GM15510 (cell line): Measurements from ENCODE around the gene MMP21.

Experiments used
- POLR2A ChIP-seq: IDR thresholded peaks from 3 replicates; pipeline ENCODE4 v1.6.1; 2011; ENCODE audit warnings: borderline replicate concordance; ENCODE audit not compliant: insufficient read length; ENCODE audit errors: extremely low read depth

Gene MMP21

DNA sequence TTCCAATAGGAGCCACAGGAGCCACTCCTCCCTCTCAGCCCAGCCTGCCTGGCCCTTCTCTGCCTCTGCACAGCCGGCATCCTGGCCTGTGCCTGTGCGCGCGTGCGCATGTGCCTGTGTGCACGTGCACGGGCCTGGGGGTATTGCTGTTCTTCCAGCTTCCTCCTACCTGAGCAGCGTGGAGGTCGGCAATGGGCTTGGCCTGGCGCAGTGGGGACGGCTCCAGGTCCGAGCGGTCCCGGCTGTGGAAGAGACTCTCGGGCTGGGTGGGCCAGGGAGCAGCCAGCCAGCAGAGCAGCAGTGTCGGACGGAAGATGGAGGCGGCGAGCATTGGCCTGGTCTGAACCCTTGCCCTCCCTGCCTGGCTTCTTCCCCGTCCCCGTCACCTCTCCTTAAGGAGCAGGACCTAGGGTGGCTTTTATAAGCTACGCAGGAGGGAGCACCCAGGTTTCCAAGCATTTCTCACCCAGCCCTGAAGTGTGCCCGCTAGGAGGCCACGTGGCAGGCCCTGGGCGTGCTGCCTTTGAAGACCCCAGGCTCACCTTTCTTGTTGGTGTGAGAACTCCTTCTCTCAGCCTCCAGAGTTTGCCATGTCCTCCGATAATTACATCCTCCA lies at the start of gene MMP21:
MMP21 (minus strand) TSS at position 331 of the 616 bp plus-strand sequence; CDS start at position 331, 0 bp downstream.
- TF ChIP-seq POLR2A: no peak

DNA sequence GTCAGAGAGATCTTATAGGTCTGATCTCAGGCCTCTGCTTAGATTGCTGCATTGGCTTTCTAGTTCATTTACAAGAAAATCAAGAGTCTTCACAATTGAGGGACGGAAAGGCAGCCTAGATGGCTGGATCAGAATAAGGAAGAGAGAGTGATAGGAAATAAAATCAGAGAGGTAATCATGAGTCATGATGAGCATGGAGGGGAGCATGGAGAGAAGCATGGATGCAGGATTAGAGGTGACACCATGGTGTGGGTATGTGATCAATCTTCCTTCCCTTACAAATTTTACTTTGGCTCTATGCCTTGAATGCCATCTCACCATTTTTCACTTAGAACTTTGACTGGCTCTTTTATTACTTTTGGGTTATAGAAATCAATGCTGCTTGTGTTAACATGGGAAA lies 49.1 kb upstream of the MMP21 start:
- no peak for TF ChIP-seq POLR2A

- no peak for TF ChIP-seq POLR2A
These were observed 48.1 kb upstream of the MMP21 start for GRCh38 chr10:125823663-125824251.

DNA sequence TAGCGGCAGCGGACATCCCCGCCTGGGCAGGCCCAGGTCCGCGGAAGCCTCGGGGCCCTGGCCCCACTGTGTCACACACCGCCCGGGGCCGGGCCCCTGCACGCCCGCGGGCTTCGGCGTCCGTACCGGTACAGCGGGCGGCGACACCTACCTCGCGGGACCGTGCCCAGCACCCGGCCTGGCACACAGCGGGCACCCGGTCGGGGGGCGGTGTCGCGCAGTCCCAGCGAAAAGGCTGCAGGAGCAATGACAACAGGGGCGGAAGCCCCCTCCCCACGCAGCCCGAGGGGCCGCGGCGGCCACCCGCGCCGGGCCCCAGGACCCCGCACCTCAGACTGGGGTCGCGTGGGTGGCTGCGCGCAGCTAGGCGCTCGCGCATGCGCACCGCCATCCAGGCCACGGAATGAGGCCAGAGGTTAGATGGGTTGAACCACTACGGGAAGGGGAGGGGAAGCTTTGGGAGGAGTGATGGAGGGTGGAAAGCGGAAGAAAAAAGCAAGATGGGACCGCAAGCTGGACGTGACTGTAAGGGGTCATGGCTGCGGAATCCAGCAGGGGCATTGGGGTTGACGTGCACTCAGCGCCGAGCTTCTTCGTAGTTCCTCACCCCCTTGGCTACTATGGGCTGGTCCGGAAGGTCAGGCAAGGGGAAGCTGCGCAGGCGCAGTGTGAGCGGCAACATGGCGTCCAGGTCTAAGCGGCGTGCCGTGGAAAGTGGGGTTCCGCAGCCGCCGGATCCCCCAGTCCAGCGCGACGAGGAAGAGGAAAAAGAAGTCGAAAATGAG lies 47.4 kb upstream of the MMP21 start, which contains the start of the genes BCCIP and UROS:
BCCIP (plus strand) TSS at position 669 of the 785 bp plus-strand sequence; CDS start at position 681, 12 bp downstream.
UROS (minus strand) TSS at position 381 of the 785 bp plus-strand sequence. CDS start 6,759 bp downstream, outside the sequence.
- TF ChIP-seq POLR2A: peak; percentile 79

- TF ChIP-seq POLR2A: no peak
These were observed 45.1 kb upstream of the MMP21 start for GRCh38 chr10:125820701-125821100.

DNA sequence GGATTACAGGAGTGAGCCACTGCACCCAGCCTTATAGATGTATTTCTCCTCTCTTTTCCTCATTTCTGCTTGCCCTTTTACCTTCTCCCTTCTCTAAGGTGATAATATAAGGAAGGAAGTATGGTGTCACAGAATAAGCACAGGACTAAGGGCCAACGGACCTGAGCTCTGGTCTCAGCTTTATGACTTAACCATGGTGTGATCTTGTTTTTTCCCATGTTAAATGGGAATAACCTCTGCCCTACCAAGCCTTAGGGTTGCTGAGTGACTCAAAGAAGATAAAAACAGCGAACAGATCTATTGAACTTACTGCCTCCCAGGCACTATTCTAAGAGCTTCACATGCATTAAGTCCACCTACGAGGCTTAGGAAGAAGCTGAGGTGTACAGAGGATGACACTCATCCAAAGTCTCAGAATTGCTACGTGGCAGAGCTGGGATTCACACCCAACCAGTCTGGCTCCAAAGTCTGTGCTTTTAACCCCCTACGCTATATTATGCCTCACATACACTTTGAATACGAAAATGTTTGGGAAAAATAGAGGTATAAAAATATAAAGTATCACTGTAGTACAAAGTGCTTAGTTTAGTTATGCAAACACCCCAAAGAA lies 41.8 kb upstream of the MMP21 start:
- TF ChIP-seq POLR2A: no peak

GRCh38 chr10:125816548-125816947 lies 40.9 kb upstream of the MMP21 start:
- TF ChIP-seq POLR2A: no peak

GRCh38 chr10:125815764-125816163 lies 40.1 kb upstream of the MMP21 start:
- TF ChIP-seq POLR2A: no peak

- no peak for TF ChIP-seq POLR2A
These were observed 36.6 kb upstream of the MMP21 start for GRCh38 chr10:125812128-125812750.

DNA sequence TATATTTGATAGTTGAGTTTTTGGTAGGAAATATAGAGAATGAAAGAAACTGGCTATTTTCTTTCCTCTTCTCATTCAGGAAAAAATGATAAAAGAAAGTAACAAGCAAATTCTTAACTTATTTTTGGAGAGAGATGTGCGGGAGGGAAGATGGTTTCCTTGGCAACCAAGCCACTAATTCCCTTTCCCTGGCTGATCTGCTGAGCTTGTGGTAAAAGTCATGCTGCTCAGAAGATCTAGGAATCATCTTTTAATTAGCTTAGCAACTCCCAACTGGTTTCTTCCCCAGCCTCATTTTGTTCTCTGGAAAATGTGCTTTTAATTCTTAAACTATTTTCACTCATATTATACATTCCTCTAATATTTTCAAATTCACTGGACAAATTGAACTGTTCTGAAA lies 35.6 kb upstream of the MMP21 start:
- TF ChIP-seq POLR2A: no peak

DNA sequence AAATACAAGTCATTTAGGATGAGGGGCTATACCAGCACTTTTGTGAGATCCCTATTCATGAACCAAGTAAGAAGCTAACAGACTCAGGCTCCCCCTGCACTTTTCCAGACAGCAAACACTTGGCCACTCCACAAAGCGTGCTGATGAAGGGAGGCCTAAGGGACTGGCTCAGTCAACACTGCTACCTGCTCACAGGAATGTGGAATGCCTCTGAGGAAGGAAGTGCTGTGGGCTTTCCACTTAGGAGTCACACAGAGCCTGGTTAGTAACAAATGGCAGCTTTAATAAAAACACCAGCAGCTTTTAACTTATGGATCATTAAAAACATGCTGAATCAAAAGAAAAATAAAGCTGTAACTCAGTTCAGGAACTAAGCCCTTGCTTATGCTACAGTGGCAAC lies 32.4 kb upstream of the MMP21 start:
- TF ChIP-seq POLR2A: no peak

DNA sequence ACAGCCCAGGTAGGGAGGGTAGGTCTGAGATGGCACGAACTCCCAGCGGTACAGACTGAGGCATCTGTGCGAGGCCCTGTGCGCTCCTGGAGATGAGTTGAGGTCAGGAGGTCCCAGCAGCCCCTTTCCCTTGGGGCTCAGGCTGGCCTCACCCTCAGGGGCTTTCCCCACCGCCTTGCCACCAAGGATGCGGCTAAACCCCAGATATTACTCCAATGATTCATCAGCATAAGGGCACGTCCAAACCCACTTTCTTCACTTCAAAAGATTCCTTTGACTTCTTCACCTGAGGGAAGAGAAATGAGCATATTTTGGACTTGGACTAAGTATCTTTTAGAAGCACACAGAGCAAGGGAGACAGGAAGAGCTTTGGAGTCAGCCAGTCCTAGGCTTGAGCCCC lies 27.1 kb upstream of the MMP21 start:
- no peak for TF ChIP-seq POLR2A

- no peak for TF ChIP-seq POLR2A
These were observed 26.5 kb upstream of the MMP21 start for GRCh38 chr10:125802131-125802530.

DNA sequence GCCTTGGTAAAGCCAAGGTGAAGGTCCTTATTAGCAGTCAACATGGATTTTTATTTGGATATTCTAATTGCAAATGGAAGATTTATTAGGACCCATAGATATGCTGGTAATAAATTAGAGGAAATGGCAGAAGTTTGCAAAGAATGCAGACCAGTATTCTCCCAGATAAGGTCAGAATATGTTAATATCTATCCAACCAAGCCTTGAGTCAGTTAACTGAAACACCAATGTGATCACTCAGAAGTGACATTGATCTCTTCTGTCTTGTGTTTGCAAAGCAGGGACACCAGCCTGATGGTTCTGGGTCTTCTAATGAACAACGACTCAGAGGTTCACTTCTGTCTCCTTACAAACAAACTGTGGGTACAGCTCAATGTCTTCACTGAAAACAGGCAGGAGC lies 26.0 kb upstream of the MMP21 start:
- TF ChIP-seq POLR2A: no peak
